Measurements from ENCODE around the gene MTERF4.
"Not testable (repeated sequence)": the region's sequence is repeated elsewhere in the genome, so short reads cannot be mapped to it uniquely, and the experiment has no call there.

Gene MTERF4

GRCh38 chr2:241095594-241096290, 6.3 kb downstream of the MTERF4 start:
- no peak for TF ChIP-seq CTCF (IDR thresholded peaks at IDR 0.05; ENCODE audit: low read depth, low read length, missing control alignments)
- H3K27me3 ChIP-seq (replicated peaks): no peaks in the 10 kb centered on the region
- no peak for DNase-seq
- in situ Hi-C loops (cut with HindIII; ENCODE audit: low pct_ligation_motif_present, low sequenced_read_pairs): loop anchor here (25.0 kb wide), 1 partner anchor 258 kb away; no protein-coding TSS in a partner anchor
- H3K4me3 ChIP-seq (ENCODE audit: low read depth, low read length): no peak overlapping the region
- H3K36me3 ChIP-seq (replicated peaks): peaks cover 33% of the 10 kb centered on the region
- H3K27ac ChIP-seq: no peak overlapping the region

- Histone ChIP-seq H3K4me3 (ENCODE audit: low read depth, low read length) (no peak overlapping the region), H3K27me3 (replicated peaks) (no peaks in the 10 kb centered on the region), H3K36me3 (replicated peaks) (peaks cover 33% of the 10 kb centered on the region), H3K27ac (no peak overlapping the region)
- no peak for DNase-seq
- no peak for TF ChIP-seq CTCF (IDR thresholded peaks at IDR 0.05; ENCODE audit: low read depth, low read length, missing control alignments)
- in situ Hi-C loops (cut with HindIII; ENCODE audit: low pct_ligation_motif_present, low sequenced_read_pairs): loop anchor here (25.0 kb wide), 1 partner anchor 258 kb away; no protein-coding TSS in a partner anchor
Measured at GRCh38 chr2:241094924-241095420, 7.1 kb downstream of the MTERF4 start.

GRCh38 chr2:241094172-241094571, 7.9 kb downstream of the MTERF4 start:
- no peaks in the 10 kb centered on the region for H3K27me3 ChIP-seq (replicated peaks)
- DNase-seq: no peak
- no peak overlapping the region for H3K27ac ChIP-seq
- H3K4me3 ChIP-seq (ENCODE audit: low read depth, low read length): no peak overlapping the region
- in situ Hi-C loops (cut with HindIII; ENCODE audit: low pct_ligation_motif_present, low sequenced_read_pairs): loop anchor here (25.0 kb wide), 1 partner anchor 257 kb away; no protein-coding TSS in a partner anchor
- no peak for TF ChIP-seq CTCF (IDR thresholded peaks at IDR 0.05; ENCODE audit: low read depth, low read length, missing control alignments)
- peaks cover 36% of the 10 kb centered on the region for H3K36me3 ChIP-seq (replicated peaks)

- H3K36me3 ChIP-seq (replicated peaks): peaks cover 44% of the 10 kb centered on the region
- not testable (repeated sequence) for H3K4me3 ChIP-seq (ENCODE audit: low read depth, low read length); H3K27me3 ChIP-seq (replicated peaks); H3K27ac ChIP-seq; DNase-seq
- in situ Hi-C loops (cut with HindIII; ENCODE audit: low pct_ligation_motif_present, low sequenced_read_pairs): loop anchor here (25.0 kb wide), 1 partner anchor 256 kb away; no protein-coding TSS in a partner anchor
Measured at GRCh38 chr2:241093133-241093781, 8.8 kb downstream of the MTERF4 start.

GRCh38 chr2:241092677-241093076, 9.4 kb downstream of the MTERF4 start:
- in situ Hi-C loops (cut with HindIII; ENCODE audit: low pct_ligation_motif_present, low sequenced_read_pairs): loop anchor here (25.0 kb wide), 1 partner anchor 255 kb away; no protein-coding TSS in a partner anchor
- no peak for TF ChIP-seq CTCF (IDR thresholded peaks at IDR 0.05; ENCODE audit: low read depth, low read length, missing control alignments)
- Histone ChIP-seq H3K4me3 (ENCODE audit: low read depth, low read length) (no peak overlapping the region), H3K36me3 (replicated peaks) (peaks cover 50% of the 10 kb centered on the region), H3K27me3 (replicated peaks) (no peaks in the 10 kb centered on the region), H3K27ac (no peak overlapping the region)
- no peak for DNase-seq

GRCh38 chr2:241091734-241092445, 10.2 kb downstream of the MTERF4 start:
- Histone ChIP-seq H3K36me3 (replicated peaks) (peaks cover 50% of the 10 kb centered on the region), H3K27ac (no peak overlapping the region), H3K4me3 (ENCODE audit: low read depth, low read length) (no peak overlapping the region), H3K27me3 (replicated peaks) (no peaks in the 10 kb centered on the region)
- no peak for DNase-seq
- TF ChIP-seq CTCF (IDR thresholded peaks at IDR 0.05; ENCODE audit: low read depth, low read length, missing control alignments): no peak
- in situ Hi-C loops (cut with HindIII; ENCODE audit: low pct_ligation_motif_present, low sequenced_read_pairs): loop anchor here (25.0 kb wide), 1 partner anchor 255 kb away; no protein-coding TSS in a partner anchor

Measured in brain microvascular endothelial cell (primary cell).